ENCODE measurements around the gene ASPSCR1. TPM values are rescaled to one million over a fixed set of nuclear protein-coding genes. Genes with fewer than 3 reads are reported as not detected.

ASPSCR1 gene
- total RNA-seq, 2 experiments from 2014 or later = 77.8 to 89.1 TPM

DNA sequence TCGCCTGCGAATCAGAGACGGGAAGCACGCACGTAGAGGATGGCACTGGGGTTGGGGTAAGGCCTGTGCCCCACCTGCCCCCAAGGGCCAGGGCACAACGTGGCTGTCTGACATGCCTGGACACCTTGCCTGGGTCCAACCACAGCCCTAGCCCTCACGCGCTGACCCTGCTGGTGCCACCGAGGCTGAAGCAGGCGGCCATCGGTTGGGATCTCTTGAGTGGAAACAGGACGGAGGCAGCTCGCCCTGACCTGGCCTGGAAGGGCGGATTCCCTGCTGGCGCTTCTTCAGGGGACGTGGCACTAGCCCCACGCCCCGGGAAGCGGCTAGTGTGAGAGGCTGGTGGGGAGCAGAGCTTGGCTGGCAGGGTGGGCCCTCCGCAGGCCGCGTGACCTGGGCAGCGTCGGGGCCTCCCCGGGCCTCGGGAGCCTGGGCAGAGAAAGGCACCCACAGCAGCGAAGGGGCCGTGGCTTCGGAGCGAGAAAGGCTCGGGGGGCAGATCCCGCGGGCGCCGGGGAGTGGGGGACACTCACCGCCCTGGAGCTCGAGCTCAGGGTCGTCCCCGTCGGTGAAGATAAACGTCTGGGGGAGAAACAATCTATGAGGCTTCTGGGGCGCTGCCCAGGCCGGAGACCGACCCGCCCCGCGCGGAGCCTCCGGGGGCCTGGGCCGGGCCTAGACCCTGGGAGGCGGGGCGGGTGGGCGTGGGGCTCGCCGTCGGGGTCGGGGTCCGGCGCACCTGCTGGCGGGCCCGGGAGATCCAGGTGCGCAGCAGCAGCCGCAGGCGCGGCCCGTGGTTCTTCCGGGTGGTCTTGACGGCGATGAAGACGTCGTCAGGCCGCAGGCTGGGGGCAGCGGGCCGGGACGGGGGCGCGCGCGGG is 73.6 kb downstream of the ASPSCR1 start:
- peaks cover 21% of the 10 kb centered on the region for H3K4me1 ChIP-seq (ENCODE audit: insufficient read depth, low read length, poor library complexity, severe bottlenecking)
- peaks cover 28% of the 10 kb centered on the region for H3K36me3 ChIP-seq (ENCODE audit: insufficient read depth, low read length)
- no TSS peak for BruUV-seq (replicated peaks)
- POLR2A ChIA-PET = interaction anchor here (1.0 kb wide), 1 partner anchor 13 kb away, joined by 4 read pairs; the partner anchor contains the start of gene DCXR
- peak overlapping the region; percentile 10; the same call in 1 of the 2 replicates for H2AFZ ChIP-seq (ENCODE audit: low read length)
- no peak overlapping the region for H3K27ac ChIP-seq (ENCODE audit: low read depth, low read length, poor library complexity, severe bottlenecking)
- H3K9me2 ChIP-seq (ENCODE audit: insufficient read depth, low read length) = no peaks in the 10 kb centered on the region
- peaks cover 8% of the 10 kb centered on the region; the same call in 1 of the 2 replicates for H3K79me2 ChIP-seq (ENCODE audit: insufficient read depth, low read depth, low read length)
- intact Hi-C loops (cut with micrococcal nuclease; ENCODE audit: unreplicated experiment) = loop anchor here (1.0 kb wide), 1 partner anchor 14 kb away; the partner anchor contains the start of gene DCXR
- CTCF ChIA-PET (ENCODE audit: unreplicated experiment) = no interaction called here
- H3K9me3 ChIP-seq (ENCODE audit: low read length) = no peaks in the 10 kb centered on the region
- peak overlapping the region; percentile 75 for H3K4me3 ChIP-seq (ENCODE audit: low read depth, low read length, poor library complexity, severe bottlenecking)
- DNase-seq (ENCODE audit: low spot score) = peak; percentile 39
- no peak for TF ChIP-seq CTCF (conservative IDR thresholded peaks at IDR 0.05; ENCODE audit: low read length)
- no peak for TF ChIP-seq EZH2phosphoT487 (IDR thresholded peaks at IDR 0.05; ENCODE audit: borderline replicate concordance, low read depth, low read length)
- peak overlapping the region; percentile 89 for H3K4me2 ChIP-seq (ENCODE audit: low read length)
- H4K20me1 ChIP-seq (ENCODE audit: insufficient read depth, low read length) = no peaks in the 10 kb centered on the region

GRCh38 chr17:82051776-82052637 is 74.6 kb downstream of the ASPSCR1 start, which contains the start of the genes GPS1 and RFNG:
Gene GPS1 (plus strand): TSS chr17:82051898. CDS start chr17:82051932, 34 bp downstream.
Gene RFNG (minus strand): TSS chr17:82051811. CDS start chr17:82051766, 45 bp downstream.
- intact Hi-C loops (cut with micrococcal nuclease; ENCODE audit: unreplicated experiment) = loop anchor here (1.0 kb wide), 1 partner anchor 15 kb away; the partner anchor contains the start of gene DCXR
- H3K9me2 ChIP-seq (ENCODE audit: insufficient read depth, low read length) = no peaks in the 10 kb centered on the region
- H2AFZ ChIP-seq (ENCODE audit: low read length) = peak within 1 kb of the TSS; percentile 10; the same call in 1 of the 2 replicates
- peaks cover 38% of the 10 kb centered on the region for H3K36me3 ChIP-seq (ENCODE audit: insufficient read depth, low read length)
- ChIA-PET POLR2A (interaction anchor here (1.0 kb wide), 1 partner anchor 14 kb away, joined by 4 read pairs; the partner anchor contains the start of gene DCXR), CTCF (ENCODE audit: unreplicated experiment) (no interaction called here)
- H3K27ac ChIP-seq (ENCODE audit: low read depth, low read length, poor library complexity, severe bottlenecking) = no peak within 1 kb of the TSS
- H3K79me2 ChIP-seq (ENCODE audit: insufficient read depth, low read depth, low read length) = peaks cover 8% of the 10 kb centered on the region; the same call in 1 of the 2 replicates
- peaks cover 21% of the 10 kb centered on the region for H3K4me1 ChIP-seq (ENCODE audit: insufficient read depth, low read length, poor library complexity, severe bottlenecking)
- BruUV-seq (replicated peaks) = TSS peak; percentile 74
- DNase-seq (ENCODE audit: low spot score) = peak; percentile 87
- H3K9me3 ChIP-seq (ENCODE audit: low read length) = no peaks in the 10 kb centered on the region
- peak within 1 kb of the TSS; percentile 91 for H3K4me2 ChIP-seq (ENCODE audit: low read length)
- TF ChIP-seq CTCF (conservative IDR thresholded peaks at IDR 0.05; ENCODE audit: low read length) = no peak
- TF ChIP-seq EZH2phosphoT487 (IDR thresholded peaks at IDR 0.05; ENCODE audit: borderline replicate concordance, low read depth, low read length) = no peak
- H4K20me1 ChIP-seq (ENCODE audit: insufficient read depth, low read length) = no peaks in the 10 kb centered on the region
- peak within 1 kb of the TSS; percentile 75 for H3K4me3 ChIP-seq (ENCODE audit: low read depth, low read length, poor library complexity, severe bottlenecking)
